CD4-positive, alpha-beta T cell (primary cell): Measurements from ENCODE around the gene SNX13. TPM values are rescaled to one million over a fixed set of nuclear protein-coding genes. Genes with fewer than 3 reads are reported as not detected.

Experiments used
- ATAC-seq: fragments of 200-7000 bp; cut with Tn5 transposase; one replicate; pipeline ENCODE4 v1.10.0; 2022; ENCODE audit warnings: mild to moderate bottlenecking; ENCODE audit not compliant: poor library complexity
- CTCF ChIA-PET: fragments of 350-600 bp; sonication (Branson Sonifier 250); formaldehyde crosslinking; loops from one replicate; lab custom pipeline; 2021; ENCODE audit warnings: antibody characterized with exemption, inconsistent platforms; lab: Charles Lee
- POLR2A ChIA-PET: fragments of 350-600 bp; sonication (Branson Sonifier 250); formaldehyde crosslinking; loops from one replicate; lab custom pipeline; 2021; ENCODE audit warnings: antibody characterized with exemption, inconsistent platforms; lab: Charles Lee
- DNase-seq, 14 experiments: peaks; one replicate each; pipeline ENCODE4 v3.0.0-alpha.2; 2013 to 2020; ENCODE audit warnings: mixed read lengths in 2 of 14
- H3K27ac ChIP-seq, 2 donors: one replicate each; pipeline versions ENCODE4 v1.5.1 to v1.7.0; 2013; ENCODE audit warnings: low read length in 2 of 2, low read depth in 1 of 2, mild to moderate bottlenecking in 1 of 2
- H3K27me3 ChIP-seq, 2 experiments: 1 replicate in 1 of 2; 2 replicates in 1 of 2; pipeline versions ENCODE4 v1.6.1 to v1.7.0; 2013; ENCODE audit warnings: low read length in 2 of 2, control low read depth in 1 of 2, mild to moderate bottlenecking in 1 of 2, moderate library complexity in 1 of 2; ENCODE audit not compliant: insufficient read depth in 2 of 2, control insufficient read depth in 1 of 2
- H3K36me3 ChIP-seq: one replicate; pipeline ENCODE4 v1.6.1; 2013; ENCODE audit warnings: low read length, control low read depth; ENCODE audit not compliant: insufficient read depth
- H3K4me1 ChIP-seq: one replicate; pipeline ENCODE4 v1.6.1; 2013; ENCODE audit warnings: low read length, control low read depth; ENCODE audit not compliant: insufficient read depth
- H3K4me3 ChIP-seq: one replicate; pipeline ENCODE4 v1.5.1; 2013; ENCODE audit warnings: mild to moderate bottlenecking, low read length, moderate library complexity
- H3K9me3 ChIP-seq, 2 experiments: 1 replicate in 1 of 2; 2 replicates in 1 of 2; pipeline versions ENCODE4 v1.6.1 to v1.7.0; 2013; ENCODE audit warnings: low read length in 2 of 2, mild to moderate bottlenecking in 2 of 2, control low read depth in 1 of 2, moderate library complexity in 1 of 2; ENCODE audit not compliant: control insufficient read depth in 1 of 2, insufficient read depth in 1 of 2
- H3K27ac Mint-ChIP-seq: one replicate; pipeline ENCODE4 v1.8.0; 2020; ENCODE audit warnings: mixed read lengths
- H3K27me3 Mint-ChIP-seq: one replicate; pipeline ENCODE4 v1.8.0; 2021; ENCODE audit warnings: mixed read lengths
- H3K36me3 Mint-ChIP-seq: one replicate; pipeline ENCODE4 v1.8.0; 2021; ENCODE audit warnings: low read depth, mixed read lengths
- H3K4me1 Mint-ChIP-seq: one replicate; pipeline ENCODE4 v1.8.0; 2021; ENCODE audit warnings: low read depth, mixed read lengths
- H3K4me3 Mint-ChIP-seq: one replicate; pipeline ENCODE4 v1.8.0; 2020; ENCODE audit warnings: mild to moderate bottlenecking, mixed read lengths
- H3K9me3 Mint-ChIP-seq: one replicate; pipeline ENCODE4 v1.8.0; 2020; ENCODE audit warnings: mixed read lengths
- CTCF ChIP-seq: fragments of 200-600 bp; IDR thresholded peaks from one replicate; pipeline ENCODE4 v1.8.0; 2022; ENCODE audit warnings: antibody characterized with exemption, mild to moderate bottlenecking
- intact Hi-C, 2 experiments: fragments of 100-400 bp; cut with DNase I in 1 of 2; cut with micrococcal nuclease in 1 of 2; formaldehyde crosslinking; loops; one replicate each; pipeline versions ENCODE4 v1.15.1 to v1.9.0; 2023 to 2025; cut with DNase I, micrococcal nuclease
- total RNA-seq, 174 experiments: library from RNA in 2 of 174; stranded (reverse) in 2 of 174; gene quantifications; one replicate each; pipeline ENCODE4 v1.2.3 and lab custom pipeline; 2021 to 2026

The SNX13 gene
- total RNA-seq, 2 experiments from 2014 or later, result 24.0 to 25.8 TPM

GRCh38 chr7:17758008-17758407 is 182.3 kb downstream of the SNX13 start:
- H3K4me1 Mint-ChIP-seq, result no peaks in the 10 kb centered on the region
- intact Hi-C loops, result loop anchor here in 1 of 2 experiments (10.0 kb wide), 1 partner anchor 63 kb away; no protein-coding TSS in a partner anchor
- ChIA-PET POLR2A (no interaction called here), CTCF (no interaction called here)
- H3K27ac Mint-ChIP-seq, result no peak overlapping the region
- no peak overlapping the region for H3K4me3 Mint-ChIP-seq
- DNase-seq (no peak), ATAC-seq (no peak)
- Histone ChIP-seq H3K4me1 (no peaks in the 10 kb centered on the region), H3K27me3 (no peaks in the 10 kb centered on the region), H3K36me3 (no peaks in the 10 kb centered on the region), H3K4me3 (no peak overlapping the region), H3K27ac (no peak overlapping the region), H3K9me3 (peaks cover 0 to 2% of the 10 kb centered on the region in 2 experiments)
- H3K27me3 Mint-ChIP-seq, result no peaks in the 10 kb centered on the region
- no peaks in the 10 kb centered on the region for H3K36me3 Mint-ChIP-seq
- TF ChIP-seq CTCF, result no peak
- no peaks in the 10 kb centered on the region for H3K9me3 Mint-ChIP-seq

- ATAC-seq, result no peak
- Histone ChIP-seq H3K9me3 (peaks cover 0 to 2% of the 10 kb centered on the region in 2 experiments), H3K27me3 (no peaks in the 10 kb centered on the region), H3K4me3 (no peak overlapping the region), H3K4me1 (no peaks in the 10 kb centered on the region), H3K36me3 (no peaks in the 10 kb centered on the region), H3K27ac (no peak overlapping the region)
- no peaks in the 10 kb centered on the region for H3K36me3 Mint-ChIP-seq
- no peak for TF ChIP-seq CTCF
- ChIA-PET POLR2A (no interaction called here), CTCF (no interaction called here)
- no peak overlapping the region for H3K4me3 Mint-ChIP-seq
- no peaks in the 10 kb centered on the region for H3K9me3 Mint-ChIP-seq
- H3K27me3 Mint-ChIP-seq, result no peaks in the 10 kb centered on the region
- no peak for DNase-seq
- intact Hi-C loops, result no loop called here
- no peaks in the 10 kb centered on the region for H3K4me1 Mint-ChIP-seq
- H3K27ac Mint-ChIP-seq, result no peak overlapping the region
Measured at GRCh38 chr7:17746020-17746530, 194.2 kb downstream of the SNX13 start.

- H3K27ac Mint-ChIP-seq, result no peak overlapping the region
- intact Hi-C loops, result no loop called here
- POLR2A ChIA-PET, result no interaction called here
Measured at GRCh38 chr7:17745610-17746009, 194.7 kb downstream of the SNX13 start.

More at GRCh38 chr7:17745610-17746009, 194.7 kb downstream of the SNX13 start:
- Histone ChIP-seq H3K4me3 (no peak overlapping the region), H3K27ac (no peak overlapping the region), H3K4me1 (no peaks in the 10 kb centered on the region), H3K36me3 (no peaks in the 10 kb centered on the region), H3K9me3 (peaks cover 0 to 3% of the 10 kb centered on the region in 2 experiments), H3K27me3 (no peaks in the 10 kb centered on the region)
- no peak for DNase-seq
- CTCF ChIA-PET, result no interaction called here
- H3K27me3 Mint-ChIP-seq, result no peaks in the 10 kb centered on the region
- no peak for TF ChIP-seq CTCF
- H3K36me3 Mint-ChIP-seq, result no peaks in the 10 kb centered on the region
- ATAC-seq, result no peak
- no peaks in the 10 kb centered on the region for H3K4me1 Mint-ChIP-seq
- H3K4me3 Mint-ChIP-seq, result no peak overlapping the region
- H3K9me3 Mint-ChIP-seq, result no peaks in the 10 kb centered on the region
